Measurements from ENCODE around the gene MAPK8.

MAPK8 gene

DNA sequence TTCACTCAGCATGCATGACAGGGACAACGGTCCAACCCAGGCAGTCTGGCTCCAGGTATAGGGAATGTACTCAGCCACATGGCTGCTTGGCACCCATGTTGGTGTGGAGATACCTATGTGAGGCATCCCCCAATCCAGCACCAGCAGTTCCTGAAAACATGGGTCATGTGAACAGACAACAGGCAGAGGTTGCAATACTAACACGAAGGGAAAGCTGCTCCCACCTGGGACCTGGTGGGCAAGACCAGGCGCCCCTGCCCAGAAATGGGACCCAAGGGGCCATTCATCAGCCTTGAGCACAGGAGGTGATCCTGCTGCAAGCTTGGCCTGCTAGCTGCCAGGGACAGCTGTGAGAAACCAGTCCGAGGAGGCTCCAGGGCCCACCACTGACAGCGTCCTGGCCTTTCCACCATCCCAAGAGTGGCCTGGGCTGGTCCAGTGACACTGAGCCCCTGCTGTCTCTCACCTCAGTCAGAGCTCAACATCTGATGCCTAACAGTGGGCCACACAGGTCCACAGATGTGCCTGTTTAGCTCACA, 156.1 kb downstream of the MAPK8 start:
- no peak for DNase-seq (ENCODE audit: low spot score)

DNA sequence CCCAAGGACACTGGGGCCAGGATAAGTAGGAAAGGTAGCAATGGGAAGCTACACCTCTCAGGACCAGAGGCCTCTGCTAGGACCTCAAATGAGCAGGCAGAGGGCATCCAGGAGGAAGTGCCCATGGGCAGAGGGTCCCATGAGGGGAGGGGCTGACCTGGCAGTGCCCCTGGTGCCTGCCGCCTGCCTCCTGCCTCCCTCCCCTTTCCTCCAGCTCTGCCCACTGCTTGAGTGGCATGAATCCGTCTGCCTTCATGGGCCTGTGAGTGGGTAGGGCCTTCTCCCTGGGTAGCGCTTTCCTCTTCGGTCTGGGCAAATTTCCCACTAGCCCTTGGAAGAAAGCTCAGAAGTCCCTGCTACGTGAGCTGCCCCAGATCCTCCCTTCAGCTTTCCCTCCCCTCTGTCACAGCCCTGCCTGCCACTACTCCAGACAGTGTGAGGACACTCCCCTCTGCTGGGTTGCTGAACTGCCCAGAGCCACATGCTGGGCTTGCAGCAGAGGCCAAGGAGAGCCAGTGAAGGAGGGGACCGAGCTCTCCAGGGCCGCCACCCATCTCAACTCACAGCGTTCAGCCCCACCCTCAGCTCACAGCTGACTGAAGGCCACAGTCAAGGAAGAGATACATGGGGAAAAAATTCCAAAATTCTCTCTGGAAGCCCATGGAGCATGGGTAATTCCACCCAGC, 157.0 kb downstream of the MAPK8 start:
- DNase-seq (ENCODE audit: low spot score): no peak

DNA sequence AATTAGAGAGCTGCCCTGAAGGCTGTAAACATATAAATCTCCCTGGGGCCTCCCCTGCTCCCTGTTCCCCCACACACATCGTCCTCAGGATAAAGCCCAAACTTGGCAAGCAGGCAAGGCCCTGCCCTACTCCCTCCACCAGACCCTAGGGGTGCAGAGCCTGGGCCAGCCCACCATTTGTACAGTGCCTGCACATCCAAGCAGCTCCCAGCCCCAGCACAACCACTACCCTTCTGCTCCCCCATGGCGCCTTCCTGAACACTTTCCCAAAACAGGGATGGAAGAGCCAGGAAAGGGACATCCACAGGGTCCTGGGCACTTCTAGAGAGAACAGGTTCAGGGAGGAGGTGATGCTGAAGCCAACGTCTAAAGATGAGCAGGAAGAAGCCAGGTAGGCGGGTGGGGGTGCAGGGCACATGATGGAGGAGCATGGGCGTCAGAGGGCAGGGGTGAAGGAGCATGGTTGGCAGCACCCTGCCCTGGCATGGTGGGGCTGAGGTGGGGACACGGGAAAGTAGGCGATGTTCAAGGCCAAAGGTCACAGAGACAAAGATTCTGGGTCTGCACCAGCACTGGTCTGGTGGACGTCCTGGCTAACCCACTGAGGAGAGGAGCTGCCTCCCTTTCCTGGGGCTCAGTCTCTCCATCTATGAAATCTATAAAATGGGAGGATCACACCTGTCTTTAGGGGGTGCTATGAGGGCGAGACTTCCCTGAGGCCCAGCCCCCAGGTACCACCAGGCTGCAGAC, 157.8 kb downstream of the MAPK8 start:
- DNase-seq (ENCODE audit: low spot score): no peak

DNA sequence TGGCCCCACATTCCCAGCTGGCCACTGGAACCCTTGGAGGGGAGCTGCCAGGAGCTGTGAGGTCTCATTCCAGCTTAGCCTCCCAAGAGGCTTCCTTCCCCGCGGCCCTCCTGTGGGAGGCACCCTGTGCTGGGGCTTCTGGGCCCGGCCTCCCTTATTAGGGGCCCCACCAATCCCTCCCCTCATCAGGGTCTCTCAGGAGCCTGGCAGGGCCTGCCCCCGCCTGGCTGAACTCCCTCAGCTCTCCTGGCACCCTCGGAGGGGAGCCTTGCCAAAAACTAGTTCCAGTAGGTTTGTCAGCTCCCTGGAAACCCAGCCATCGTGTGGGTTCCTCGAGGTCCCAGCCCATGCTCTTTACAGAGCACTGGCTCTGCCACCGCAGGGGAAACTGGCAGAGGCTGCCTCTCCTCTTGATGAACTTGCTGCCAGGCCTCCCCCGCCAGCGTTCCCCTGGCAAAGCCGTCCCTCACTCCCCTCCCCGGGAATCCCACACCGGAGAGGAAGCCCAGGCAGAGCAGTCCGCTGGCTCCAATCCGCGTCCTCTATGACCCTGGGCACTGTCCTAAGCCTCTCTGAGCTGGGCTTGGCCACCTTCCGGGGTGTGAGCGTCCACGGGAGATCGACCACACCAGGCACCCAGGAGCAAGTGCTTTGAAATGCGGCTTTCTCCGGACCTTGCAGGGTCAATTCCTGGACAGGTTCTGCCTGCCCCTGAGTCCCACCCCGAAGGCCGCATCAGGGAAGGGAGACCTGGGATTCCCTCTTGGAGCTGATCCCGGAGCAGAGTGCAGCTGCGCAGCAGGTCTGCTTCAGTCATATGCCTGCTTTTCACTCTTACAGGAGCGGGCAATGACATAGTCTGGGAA, 158.6 kb downstream of the MAPK8 start:
- no peak for DNase-seq (ENCODE audit: low spot score)

DNA sequence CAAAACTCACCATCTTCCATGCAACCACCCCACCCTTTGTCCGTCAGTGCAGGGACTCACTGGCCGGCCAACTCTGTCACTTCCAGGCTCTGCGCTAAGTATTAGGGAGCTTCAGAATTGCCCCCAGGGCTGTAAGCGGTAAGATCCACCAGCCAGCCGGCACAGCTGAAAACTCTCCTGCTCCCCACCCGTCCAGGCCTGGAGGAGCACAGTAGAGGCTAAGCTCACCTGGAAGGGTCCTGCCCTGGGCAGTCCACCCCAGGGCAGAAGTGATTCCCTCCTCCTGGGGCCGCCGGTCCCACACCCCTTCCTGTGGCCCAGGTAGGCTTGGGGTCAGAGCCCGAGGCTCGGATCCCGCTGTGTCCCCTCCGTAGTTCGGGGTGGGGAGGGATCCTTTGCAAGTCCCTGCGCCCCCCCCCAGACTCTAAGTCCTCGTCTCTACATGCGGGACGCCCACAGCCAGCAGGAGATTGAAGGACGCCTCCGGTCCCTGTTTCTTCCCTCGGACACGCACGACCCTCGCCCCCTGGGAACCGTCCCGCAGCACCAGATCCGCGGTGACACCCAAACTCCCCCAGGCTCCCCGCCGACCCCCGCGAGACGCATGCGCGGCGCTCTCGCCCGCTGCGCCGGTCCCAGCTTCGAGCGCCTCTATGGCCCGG, 159.5 kb downstream of the MAPK8 start:
- no peak for DNase-seq (ENCODE audit: low spot score)

DNA sequence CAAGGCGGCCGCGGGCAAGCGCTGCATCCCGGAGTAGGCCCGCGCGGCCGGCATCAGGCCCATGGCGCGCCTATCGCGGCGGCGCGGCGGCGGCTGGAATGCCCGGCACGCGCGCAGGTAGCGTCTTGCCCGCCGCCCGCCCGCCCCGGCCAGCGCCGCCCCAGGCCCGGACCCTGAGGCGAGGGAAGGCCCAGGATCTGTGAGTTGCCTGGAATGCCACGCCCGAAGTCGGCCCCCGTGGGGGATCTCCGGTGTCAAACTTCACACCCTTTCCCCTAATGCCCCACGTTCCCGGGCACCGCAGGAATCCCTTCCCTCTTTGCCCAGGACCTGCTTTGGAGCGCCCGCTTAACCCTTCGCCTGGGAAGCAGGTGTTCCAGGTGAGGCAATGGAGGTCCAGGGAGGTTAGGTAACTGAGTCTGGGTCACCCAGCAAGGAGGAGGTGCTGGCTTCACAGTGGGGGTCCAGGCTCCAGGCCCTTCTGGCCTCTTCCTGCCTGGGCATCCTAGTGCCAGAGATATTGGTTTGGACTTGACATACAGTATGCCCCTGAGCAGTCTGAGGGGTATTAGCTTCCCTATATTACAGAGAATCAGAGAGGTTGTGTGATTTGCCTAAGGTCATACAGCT, 160.2 kb downstream of the MAPK8 start:
- DNase-seq (ENCODE audit: low spot score): no peak

DNA sequence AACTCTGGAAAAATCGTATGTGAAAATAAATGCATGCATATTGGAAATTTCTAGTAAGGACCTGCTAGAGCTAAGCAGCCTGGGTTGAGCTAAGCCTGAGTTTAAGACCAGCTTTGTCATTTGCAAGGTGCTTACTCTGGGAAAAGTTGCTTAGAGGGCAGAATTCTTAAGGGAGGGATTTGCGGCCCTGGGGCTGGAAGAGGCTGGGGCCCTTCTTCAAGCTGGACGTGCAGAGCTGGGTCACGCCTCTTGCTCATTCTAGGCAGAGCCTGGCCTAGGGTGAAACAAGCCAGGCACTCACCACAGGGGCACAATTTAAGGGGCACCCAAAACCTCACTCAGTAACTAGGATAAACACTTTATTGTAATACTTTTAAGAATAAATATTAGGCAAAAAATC, 161.2 kb downstream of the MAPK8 start:
- no peak for DNase-seq (ENCODE audit: low spot score)

DNA sequence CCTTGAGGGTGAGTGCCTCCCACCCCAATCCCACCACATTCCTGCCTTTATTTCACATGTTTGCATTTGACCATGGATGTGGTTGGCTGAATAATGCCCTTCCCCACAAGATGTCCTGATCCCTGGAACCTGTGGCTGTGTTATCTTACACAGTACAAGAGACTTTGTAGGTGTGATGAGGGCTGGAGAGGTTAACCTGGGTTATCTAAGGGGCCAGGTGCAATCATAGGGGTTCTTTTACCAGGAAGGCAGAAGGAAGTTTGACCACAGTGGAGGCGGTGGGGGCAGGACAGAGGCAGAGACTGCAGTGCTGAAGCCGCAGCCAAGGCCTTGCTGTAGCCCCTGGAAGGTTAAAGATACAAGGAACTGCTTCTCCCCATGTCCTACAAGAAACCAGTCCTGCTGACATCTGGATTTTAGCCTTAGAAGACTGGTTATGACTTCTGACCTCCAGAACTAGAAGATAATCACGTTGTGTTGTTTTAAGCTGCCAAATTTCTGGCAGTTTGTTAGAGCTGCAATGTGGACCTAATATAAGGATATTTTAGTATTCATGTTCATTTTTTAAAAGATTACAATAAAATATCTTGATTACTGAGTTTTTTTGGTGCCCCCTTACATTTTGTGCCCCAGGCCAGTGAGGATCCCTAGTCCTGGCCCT, 161.8 kb downstream of the MAPK8 start:
- DNase-seq (ENCODE audit: low spot score): no peak

DNA sequence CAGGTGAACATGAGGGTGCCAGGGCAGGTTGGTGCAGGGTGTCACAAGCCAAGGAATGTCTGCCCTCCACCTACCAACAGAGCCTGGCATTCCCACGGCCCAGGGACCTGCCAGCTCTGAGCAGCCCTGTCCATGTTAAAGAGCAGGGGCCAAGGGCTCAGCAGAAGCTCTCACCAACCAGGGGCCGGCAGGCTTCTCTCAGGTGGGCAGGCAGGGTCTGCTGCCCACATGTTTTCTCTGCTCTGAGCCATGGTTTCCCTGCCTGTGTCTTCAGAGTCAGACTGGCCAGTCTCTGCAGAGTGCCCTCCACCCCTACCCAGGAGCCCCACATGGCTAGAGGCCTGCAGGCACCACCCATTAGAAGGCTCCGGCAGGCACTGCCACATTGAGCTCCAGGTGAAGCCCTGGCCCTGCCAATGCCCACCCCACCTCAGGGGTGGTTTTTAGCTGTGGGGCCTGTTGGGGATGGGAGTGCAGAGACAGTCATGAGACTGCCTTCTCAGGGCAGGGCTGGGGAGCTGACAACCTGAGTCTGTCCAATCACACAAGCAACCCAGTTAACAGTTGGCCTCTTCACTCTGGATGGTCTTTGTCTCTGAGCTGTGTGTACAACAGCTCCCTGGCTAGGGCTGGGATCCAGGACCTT, 162.5 kb downstream of the MAPK8 start:
- DNase-seq (ENCODE audit: low spot score): no peak

DNA sequence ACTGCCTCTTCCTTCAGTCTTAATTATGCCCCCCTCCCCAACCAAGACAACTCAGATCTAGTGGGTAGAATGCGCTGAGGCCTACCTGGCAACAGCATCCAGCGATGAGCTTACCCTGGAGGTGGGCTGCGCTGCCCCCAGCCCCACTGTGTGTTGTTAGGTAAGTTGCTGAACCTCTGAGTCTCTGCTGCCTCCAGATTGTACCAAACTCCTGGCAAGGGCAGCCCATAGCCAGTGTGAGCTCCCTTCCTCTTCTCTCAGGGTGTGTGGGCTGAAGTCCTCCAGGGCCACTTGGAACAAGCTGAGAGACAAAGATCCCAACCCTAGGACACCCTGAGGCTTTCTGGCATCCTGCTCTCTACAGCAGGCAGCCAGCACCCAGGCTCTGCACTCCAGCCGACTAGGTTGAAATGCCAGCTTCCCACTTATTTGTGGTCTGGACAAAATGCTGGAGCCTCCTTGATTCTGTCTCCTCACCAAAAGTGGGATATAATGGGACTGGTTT, 163.1 kb downstream of the MAPK8 start:
- DNase-seq (ENCODE audit: low spot score): no peak

DNA sequence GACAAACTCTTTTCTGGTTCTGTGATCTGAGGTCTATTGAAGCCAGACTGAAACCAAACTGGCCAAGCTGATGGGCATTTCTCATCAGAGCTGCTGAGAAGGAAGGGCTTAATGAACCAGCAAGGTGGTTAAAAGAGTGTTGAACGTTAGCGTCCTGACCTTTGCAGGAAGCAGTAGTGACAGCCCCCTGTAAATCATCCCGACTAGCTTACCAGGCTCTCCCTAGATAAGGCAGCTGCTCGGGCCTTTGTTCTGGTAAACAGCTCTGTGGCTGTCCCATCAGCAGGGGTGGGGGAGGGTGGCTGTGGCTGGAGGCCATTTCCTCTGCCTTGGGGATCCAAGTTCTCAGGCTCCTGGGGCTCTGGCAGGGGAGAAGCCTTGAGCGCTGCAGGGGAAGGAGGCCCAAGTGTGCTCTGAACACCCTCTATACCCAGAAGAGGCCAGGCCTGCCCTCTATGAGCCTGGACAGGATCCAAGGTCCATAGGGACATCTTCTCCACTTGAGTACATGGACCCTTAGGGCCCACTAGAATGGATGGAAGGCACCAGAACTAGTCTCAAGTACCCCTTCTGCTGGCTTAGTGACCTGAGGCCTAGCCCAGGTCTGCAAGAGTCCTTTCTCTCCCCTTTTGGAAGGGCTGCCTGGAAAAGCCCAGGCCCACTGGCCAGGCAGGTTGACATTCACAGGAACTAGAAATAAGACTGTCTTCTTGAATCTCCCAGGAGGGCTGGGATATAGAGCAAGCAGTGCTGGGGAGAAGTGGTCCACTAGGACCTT, 163.8 kb downstream of the MAPK8 start:
- peak; percentile 71 for DNase-seq (ENCODE audit: low spot score)

DNA sequence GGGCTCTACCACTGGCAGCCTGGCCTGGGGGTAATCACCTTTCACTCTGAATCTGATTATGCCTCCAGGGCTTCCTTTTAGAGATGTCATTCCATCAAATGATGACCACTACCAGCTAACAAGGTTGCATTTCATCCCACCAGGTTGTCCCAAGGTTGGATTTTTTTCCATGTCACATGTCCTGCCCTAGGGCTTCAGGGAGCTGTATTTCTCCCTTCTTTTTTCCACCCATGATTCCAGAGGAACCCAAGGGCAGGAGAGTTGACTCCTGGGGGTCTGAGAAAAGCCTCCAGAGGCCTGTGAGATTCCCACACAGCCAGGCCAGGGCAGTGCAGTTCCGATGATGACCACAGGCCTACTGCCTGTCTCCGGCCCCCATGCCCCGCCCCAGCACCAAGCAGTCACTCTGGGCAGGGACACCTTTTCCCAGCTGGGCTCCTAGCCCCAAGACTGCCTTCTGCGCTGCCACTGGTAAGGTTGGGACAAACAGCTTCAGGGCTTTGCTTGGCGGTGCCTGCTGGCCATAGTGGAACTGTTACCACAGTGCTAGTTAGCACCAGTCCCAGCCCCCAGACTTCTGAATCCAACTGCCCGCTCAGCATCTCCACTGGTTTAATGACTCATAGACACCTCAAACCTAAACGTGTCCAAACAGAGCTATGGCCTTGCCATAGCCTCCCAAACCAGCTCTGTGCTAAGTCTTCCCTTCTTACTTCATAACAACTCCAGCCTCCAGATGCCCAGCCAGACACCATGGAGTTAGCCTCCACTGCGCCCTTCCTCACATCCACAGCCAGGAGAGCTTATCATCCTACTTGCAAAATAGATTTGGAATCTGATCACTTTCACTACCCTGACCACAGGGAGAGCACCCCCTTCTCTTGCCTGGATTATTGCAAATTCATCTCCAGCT, 164.7 kb downstream of the MAPK8 start:
- DNase-seq (ENCODE audit: low spot score): no peak

DNA sequence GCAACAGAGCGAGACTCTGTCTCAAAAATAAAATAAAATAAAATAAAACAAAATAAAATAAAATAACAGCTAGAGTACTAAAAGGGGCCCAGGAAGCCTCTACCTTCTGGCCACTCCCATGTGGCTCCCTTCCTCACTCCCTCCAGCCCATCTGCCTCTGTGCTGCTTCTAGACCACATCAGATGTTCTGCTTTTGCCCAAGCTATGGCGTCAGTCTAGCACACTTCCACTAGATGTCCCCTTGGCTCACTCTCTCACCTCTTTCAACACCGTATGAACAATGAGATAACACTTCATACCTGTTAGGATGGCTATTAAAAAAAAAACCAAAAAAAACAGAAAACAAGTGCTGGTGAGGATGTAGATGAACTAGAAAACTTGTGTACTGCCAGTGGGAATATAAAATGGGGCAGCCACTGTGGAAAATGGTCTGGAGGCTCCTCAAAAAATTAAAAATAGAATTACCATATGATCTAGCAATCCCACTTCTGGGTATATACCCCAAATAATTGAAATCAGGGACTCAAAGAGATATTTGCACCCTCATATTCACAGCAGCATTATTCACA, 166.1 kb downstream of the MAPK8 start:
- no peak for DNase-seq (ENCODE audit: low spot score)

DNA sequence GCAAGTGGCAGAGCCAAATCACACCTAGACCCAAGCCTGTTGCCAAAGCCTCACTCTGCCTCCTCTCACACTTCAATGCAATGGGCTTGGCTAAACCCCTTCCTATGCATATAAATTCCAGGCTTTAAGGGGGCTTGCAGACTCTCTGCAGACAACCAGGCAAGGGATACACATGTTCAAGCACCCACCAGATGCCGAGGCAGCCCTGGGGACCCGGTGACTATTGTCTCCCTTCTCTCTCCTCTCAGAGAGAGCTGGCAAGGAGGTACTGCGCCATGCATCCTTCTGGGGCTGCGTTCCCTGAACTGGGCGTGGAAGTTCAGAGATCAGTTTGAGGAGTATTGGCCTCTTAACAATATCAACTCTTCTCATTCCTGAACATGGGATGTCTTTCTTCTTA, 167.2 kb downstream of the MAPK8 start:
- no peak for DNase-seq (ENCODE audit: low spot score)

DNA sequence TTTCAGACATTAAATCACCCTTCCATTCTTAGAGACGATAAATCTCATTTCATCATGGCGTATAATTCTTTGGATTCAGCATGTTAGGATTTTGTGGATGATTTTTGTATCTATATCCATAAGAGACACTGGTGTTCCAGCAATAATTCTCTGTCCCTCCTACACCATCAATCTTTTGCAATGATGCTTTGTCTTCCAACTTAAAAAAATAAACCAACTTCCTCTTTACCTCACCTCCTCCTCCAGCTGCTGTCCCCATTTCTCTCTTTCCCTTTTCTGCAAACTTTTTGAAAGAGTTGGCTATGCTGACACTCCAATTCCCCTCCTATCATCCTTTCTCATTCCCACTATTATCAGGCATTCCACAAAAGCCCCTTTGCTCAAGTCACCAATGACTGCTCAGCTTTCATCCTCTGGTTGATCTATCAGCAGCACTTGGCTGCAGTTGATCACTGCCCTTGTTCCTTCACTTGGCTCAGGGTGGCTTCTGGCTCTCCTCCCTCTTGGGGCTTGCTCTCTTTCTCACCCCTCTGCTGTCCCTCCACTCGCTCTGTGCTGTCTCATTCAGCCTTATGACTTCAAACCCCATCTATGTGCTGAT, 168.4 kb downstream of the MAPK8 start:
- no peak for DNase-seq (ENCODE audit: low spot score)

DNA sequence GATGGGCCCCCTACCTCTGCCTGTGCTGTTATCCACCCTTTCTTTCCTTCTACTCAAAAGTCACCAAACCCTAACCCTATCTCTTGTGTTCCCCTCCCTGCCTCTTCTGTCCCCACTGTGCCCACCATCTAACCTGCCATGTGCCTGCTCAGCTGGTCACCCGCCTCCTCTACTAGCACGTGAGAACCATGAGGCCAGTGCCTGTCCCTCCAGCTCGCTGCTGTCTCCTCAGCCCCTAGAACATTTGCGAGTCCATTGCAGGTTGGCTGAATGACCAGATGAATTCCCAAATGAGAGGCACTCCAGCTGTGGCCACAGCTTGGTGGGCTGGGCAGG, 169.4 kb downstream of the MAPK8 start:
- DNase-seq (ENCODE audit: low spot score): no peak

DNA sequence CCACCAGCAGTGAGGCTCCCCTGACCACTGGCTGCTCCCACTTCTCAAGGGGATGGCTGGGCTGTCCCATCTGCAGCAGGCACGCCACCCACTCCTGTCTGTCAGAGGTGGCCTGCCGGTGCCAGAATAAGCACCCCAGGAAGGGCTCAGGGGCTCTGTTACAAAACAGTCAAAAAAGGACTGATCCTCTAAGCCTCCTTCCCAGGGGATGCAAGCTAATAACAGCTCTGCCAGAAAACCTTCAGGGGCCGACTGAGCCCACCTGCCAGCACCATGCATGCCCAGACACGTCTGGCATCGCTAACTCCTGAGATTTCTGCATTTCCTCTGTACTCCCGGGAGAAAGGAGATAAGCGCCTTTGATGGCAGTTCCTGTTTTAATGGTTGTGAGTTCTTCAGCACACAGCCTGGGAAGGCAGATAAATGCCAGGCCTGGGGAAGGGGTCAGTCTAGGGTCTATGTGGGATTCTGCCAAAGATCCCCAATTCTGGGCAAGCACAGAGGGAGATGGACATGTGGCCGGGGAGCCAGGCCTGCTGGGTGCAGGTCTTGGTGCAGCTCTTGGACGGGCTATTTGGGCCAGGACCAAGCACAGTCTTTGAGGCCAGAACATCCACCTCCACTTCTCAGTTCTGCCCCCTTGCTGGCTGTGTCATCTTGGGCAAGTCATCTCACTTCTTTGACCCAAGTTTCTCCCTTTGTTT, 170.0 kb downstream of the MAPK8 start:
- DNase-seq (ENCODE audit: low spot score): no peak

Data from HuH-7 (cell line).